GM23338 (cell line): ENCODE data around the gene TEDC2. TPM values are rescaled to one million over a fixed set of nuclear protein-coding genes. Genes with fewer than 3 reads are reported as not detected.

ENCODE experiments used
- ATAC-seq: fragments of 200-7000 bp; cut with Tn5 transposase; 3 replicates; pipeline ENCODE4 v1.9.1; 2020
- DNase-seq: peaks from one replicate; pipeline ENCODE4 v3.0.0-alpha.2; 2015; ENCODE audit warnings: low spot score
- H2AFZ ChIP-seq: fragments of 200-600 bp; sonication (generic); 2 replicates; pipeline ENCODE4 v1.8.0; 2016; ENCODE audit warnings: antibody characterized with exemption, mild to moderate bottlenecking, moderate library complexity
- H3F3A ChIP-seq: fragments of 200-600 bp; sonication (generic); replicated peaks from 2 replicates; pipeline ENCODE4 v1.8.0; 2017; ENCODE audit warnings: antibody characterized with exemption, mixed run types, low read depth
- H3K27ac ChIP-seq: fragments of 200-600 bp; sonication (generic); 2 replicates; pipeline ENCODE4 v1.6.1; 2016; ENCODE audit warnings: low read depth
- H3K27me3 ChIP-seq: fragments of 200-600 bp; sonication (generic); 2 replicates; pipeline ENCODE4 v1.8.0; 2016; ENCODE audit warnings: mild to moderate bottlenecking, mixed run types, moderate library complexity; ENCODE audit not compliant: insufficient read depth
- H3K36me3 ChIP-seq: fragments of 200-600 bp; sonication (generic); 2 replicates; pipeline ENCODE4 v1.8.0; 2016; ENCODE audit warnings: mild to moderate bottlenecking; ENCODE audit not compliant: insufficient read depth
- H3K4me1 ChIP-seq: fragments of 200-600 bp; sonication (generic); 2 replicates; pipeline ENCODE4 v1.8.0; 2016; ENCODE audit warnings: mild to moderate bottlenecking, moderate library complexity; ENCODE audit not compliant: insufficient read depth
- H3K4me2 ChIP-seq: fragments of 200-600 bp; sonication (generic); 2 replicates; pipeline ENCODE4 v1.7.1; 2017; ENCODE audit warnings: mixed run types
- H3K4me3 ChIP-seq: fragments of 200-600 bp; sonication (generic); 2 replicates; pipeline ENCODE4 v1.6.1; 2016; ENCODE audit warnings: mixed run types
- H3K79me2 ChIP-seq: fragments of 200-600 bp; sonication (generic); replicated peaks from 2 replicates; pipeline ENCODE4 v1.8.0; 2017; ENCODE audit warnings: mild to moderate bottlenecking; ENCODE audit not compliant: insufficient read depth
- H3K9me2 ChIP-seq: fragments of 200-600 bp; sonication (generic); 2 replicates; pipeline ENCODE4 v1.8.0; 2017; ENCODE audit not compliant: insufficient read depth
- H4K20me1 ChIP-seq: fragments of 200-600 bp; sonication (generic); replicated peaks from 2 replicates; pipeline ENCODE4 v1.8.0; 2017; ENCODE audit warnings: mild to moderate bottlenecking; ENCODE audit not compliant: insufficient read depth
- H3K27ac Mint-ChIP-seq: 2 replicates; pipeline ENCODE4 v1.8.0; 2020; ENCODE audit warnings: inconsistent platforms, mild to moderate bottlenecking, moderate library complexity, mixed read lengths
- H3K27me3 Mint-ChIP-seq: 3 replicates; pipeline ENCODE4 v1.8.0; 2022; ENCODE audit warnings: low read depth, mild to moderate bottlenecking, moderate library complexity, mixed read lengths, inconsistent platforms; ENCODE audit not compliant: insufficient read depth, poor library complexity
- H3K36me3 Mint-ChIP-seq: 3 replicates; pipeline ENCODE4 v1.8.0; 2021; ENCODE audit warnings: low read depth, mild to moderate bottlenecking, inconsistent platforms, moderate library complexity, mixed read lengths
- H3K4me1 Mint-ChIP-seq: 3 replicates; pipeline ENCODE4 v1.8.0; 2020; ENCODE audit warnings: mild to moderate bottlenecking, inconsistent platforms, mixed read lengths
- H3K4me3 Mint-ChIP-seq: 3 replicates; pipeline ENCODE4 v1.8.0; 2021; ENCODE audit warnings: moderate library complexity, mild to moderate bottlenecking, inconsistent platforms, mixed read lengths
- H3K9me3 Mint-ChIP-seq: 3 replicates; pipeline ENCODE4 v1.8.0; 2020; ENCODE audit warnings: moderate library complexity, mild to moderate bottlenecking, inconsistent platforms, mixed read lengths
- CREB1 ChIP-seq: fragments of 250-450 bp; sonication (Bioruptor Pico); IDR thresholded peaks from 2 replicates; pipeline ENCODE4 v1.5.0; 2020; ENCODE audit warnings: low read depth, mild to moderate bottlenecking, moderate library complexity
- POLR2AphosphoS5 ChIP-seq: IDR thresholded peaks from 2 replicates; pipeline ENCODE4 v1.6.1; 2016; ENCODE audit warnings: antibody characterized with exemption, low read depth
- STAT1 ChIP-seq: IDR thresholded peaks from one replicate; pipeline ENCODE4 v1.6.1; 2016; ENCODE audit warnings: antibody characterized with exemption; ENCODE audit not compliant: unreplicated experiment
- ZNF331 ChIP-seq: fragments of 250-450 bp; sonication (Bioruptor Pico); IDR thresholded peaks from 2 replicates; pipeline ENCODE4 v1.5.0; 2020; ENCODE audit warnings: low read depth, mild to moderate bottlenecking, moderate library complexity
- polyA plus RNA-seq: library from polyadenylated mRNA; unstranded; fragments of >200 nt; fragmentation: Nextera tagmentation; extraction: Ambion mirVana; gene quantifications from 2 replicates; pipeline ENCODE4 v1.2.1, GENCODE V29; 2016
- total RNA-seq: library from RNA; depleted of rRNA; stranded (reverse); fragments of >200 nt; shearing (Covaris generic); gene quantifications from 2 replicates; pipeline ENCODE4 v1.2.3, GENCODE V29; 2014
- TF ChIP-seq, protein P1 (sequence below), 2 experiments: fragments of 200-600 bp in 1 of 2; sonication (generic) in 1 of 2; conservative IDR thresholded peaks; 2 replicates each; pipeline versions ENCODE4 v1.5.1 to v1.6.1; 2016 to 2017; ENCODE audit warnings: antibody characterized with exemption in 2 of 2, low read depth in 2 of 2, mild to moderate bottlenecking in 2 of 2, moderate library complexity in 1 of 2

The TEDC2 gene
- total and polyA plus RNA-seq, 2 experiments from 2014 or later = 50.6 to 98.9 TPM

DNA sequence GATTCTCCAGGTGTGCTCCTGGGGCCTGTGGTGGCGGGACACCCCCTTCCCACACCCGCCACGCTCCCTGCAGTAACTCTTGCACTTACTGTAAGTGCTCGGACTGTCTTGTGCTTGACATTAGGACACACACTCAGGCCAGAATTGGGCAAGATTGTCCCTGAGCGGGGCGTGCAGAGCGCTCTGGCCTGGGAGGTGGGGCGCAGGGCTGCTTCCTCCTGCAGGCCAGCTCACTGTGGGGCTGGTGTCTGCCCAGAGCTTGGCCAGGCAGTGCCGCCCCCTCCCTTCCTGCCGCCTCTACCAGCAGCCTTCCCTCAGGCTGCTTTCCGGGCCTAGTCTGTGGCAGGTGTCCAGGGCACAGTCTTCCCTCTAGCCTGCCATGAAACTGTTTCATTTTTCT, 47.8 kb downstream of the TEDC2 start:
- H3K4me1 ChIP-seq = peaks cover 12% of the 10 kb centered on the region; the same call in 1 of the 2 replicates
- Mint-ChIP-seq H3K36me3 (no peaks in the 10 kb centered on the region), H3K27ac (no peak overlapping the region), H3K9me3 (no peaks in the 10 kb centered on the region; the same call in 2 of the 3 replicates), H3K27me3 (peaks cover 24% of the 10 kb centered on the region), H3K4me1 (peaks cover 20% of the 10 kb centered on the region), H3K4me3 (no peak overlapping the region)
- no peaks in the 10 kb centered on the region for H3K79me2 ChIP-seq
- H3K4me2 ChIP-seq = no peak overlapping the region
- H4K20me1 ChIP-seq = no peaks in the 10 kb centered on the region
- no peak overlapping the region for H3K4me3 ChIP-seq
- no peak overlapping the region for H3K27ac ChIP-seq
- no peaks in the 10 kb centered on the region for H3K36me3 ChIP-seq
- H3K9me2 ChIP-seq = no peaks in the 10 kb centered on the region
- no peak for TF ChIP-seq POLR2AphosphoS5
- no peak overlapping the region for H2AFZ ChIP-seq
- ATAC-seq = no peak
- no peaks in the 10 kb centered on the region for H3K27me3 ChIP-seq
- peaks cover 7% of the 10 kb centered on the region; the same call in 1 of the 2 replicates for H3F3A ChIP-seq
- DNase-seq = no peak

DNA sequence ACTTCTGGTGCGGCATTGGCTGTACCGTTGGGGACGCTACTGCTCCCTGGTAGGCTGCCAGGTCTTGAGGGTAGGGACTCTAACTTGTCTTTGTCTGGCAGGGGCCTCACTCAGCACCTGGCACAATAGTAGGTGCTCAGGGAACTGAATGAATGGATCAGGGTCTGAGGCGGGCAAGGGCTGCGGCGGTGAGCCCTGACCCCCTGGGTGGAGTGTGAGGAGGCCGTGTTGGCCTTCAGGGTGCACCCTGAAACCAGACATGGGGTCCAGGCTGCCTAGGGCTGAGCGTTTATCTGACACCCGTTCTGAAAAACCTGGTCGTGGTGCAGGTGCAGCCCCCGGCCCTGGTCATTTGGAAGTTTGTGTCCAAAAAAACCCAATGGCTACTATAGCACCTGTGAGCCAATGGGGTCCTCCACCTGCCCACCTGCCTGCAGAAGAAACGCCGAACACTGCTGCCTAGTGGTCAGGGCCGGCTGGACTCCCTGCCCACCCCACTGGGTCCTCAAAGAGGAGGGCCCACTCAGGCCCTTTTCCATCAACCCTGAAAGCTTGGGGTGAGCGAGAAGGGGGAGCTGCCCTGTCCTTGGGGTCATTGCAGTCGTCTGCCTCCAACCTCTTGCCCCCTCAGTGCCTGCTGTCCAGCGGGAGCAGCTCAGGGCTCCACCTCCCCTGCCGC, 49.0 kb downstream of the TEDC2 start:
- no peak overlapping the region for H3K4me3 Mint-ChIP-seq
- Histone ChIP-seq H3K4me3 (no peak overlapping the region), H3K4me1 (peaks cover 14% of the 10 kb centered on the region; the same call in 1 of the 2 replicates), H3F3A (peaks cover 10% of the 10 kb centered on the region; the same call in 1 of the 2 replicates), H3K4me2 (no peak overlapping the region), H4K20me1 (no peaks in the 10 kb centered on the region), H3K27ac (no peak overlapping the region), H3K36me3 (no peaks in the 10 kb centered on the region), H3K27me3 (no peaks in the 10 kb centered on the region), H2AFZ (no peak overlapping the region), H3K79me2 (no peaks in the 10 kb centered on the region), H3K9me2 (no peaks in the 10 kb centered on the region)
- no peak for ATAC-seq
- H3K4me1 Mint-ChIP-seq = peaks cover 24% of the 10 kb centered on the region
- no peak for DNase-seq
- H3K36me3 Mint-ChIP-seq = no peaks in the 10 kb centered on the region
- H3K9me3 Mint-ChIP-seq = no peaks in the 10 kb centered on the region; the same call in 2 of the 3 replicates
- H3K27me3 Mint-ChIP-seq = peaks cover 32% of the 10 kb centered on the region
- H3K27ac Mint-ChIP-seq = no peak overlapping the region
- TF ChIP-seq, protein P1, sequence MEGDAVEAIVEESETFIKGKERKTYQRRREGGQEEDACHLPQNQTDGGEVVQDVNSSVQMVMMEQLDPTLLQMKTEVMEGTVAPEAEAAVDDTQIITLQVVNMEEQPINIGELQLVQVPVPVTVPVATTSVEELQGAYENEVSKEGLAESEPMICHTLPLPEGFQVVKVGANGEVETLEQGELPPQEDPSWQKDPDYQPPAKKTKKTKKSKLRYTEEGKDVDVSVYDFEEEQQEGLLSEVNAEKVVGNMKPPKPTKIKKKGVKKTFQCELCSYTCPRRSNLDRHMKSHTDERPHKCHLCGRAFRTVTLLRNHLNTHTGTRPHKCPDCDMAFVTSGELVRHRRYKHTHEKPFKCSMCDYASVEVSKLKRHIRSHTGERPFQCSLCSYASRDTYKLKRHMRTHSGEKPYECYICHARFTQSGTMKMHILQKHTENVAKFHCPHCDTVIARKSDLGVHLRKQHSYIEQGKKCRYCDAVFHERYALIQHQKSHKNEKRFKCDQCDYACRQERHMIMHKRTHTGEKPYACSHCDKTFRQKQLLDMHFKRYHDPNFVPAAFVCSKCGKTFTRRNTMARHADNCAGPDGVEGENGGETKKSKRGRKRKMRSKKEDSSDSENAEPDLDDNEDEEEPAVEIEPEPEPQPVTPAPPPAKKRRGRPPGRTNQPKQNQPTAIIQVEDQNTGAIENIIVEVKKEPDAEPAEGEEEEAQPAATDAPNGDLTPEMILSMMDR (conservative IDR thresholded peaks at IDR 0.05; ENCODE audit: low read depth in 2 of 2) = peak in 1 of 2 experiments; percentile 29; a peak in 3 of 4 replicates
- TF ChIP-seq STAT1 = no peak

DNA sequence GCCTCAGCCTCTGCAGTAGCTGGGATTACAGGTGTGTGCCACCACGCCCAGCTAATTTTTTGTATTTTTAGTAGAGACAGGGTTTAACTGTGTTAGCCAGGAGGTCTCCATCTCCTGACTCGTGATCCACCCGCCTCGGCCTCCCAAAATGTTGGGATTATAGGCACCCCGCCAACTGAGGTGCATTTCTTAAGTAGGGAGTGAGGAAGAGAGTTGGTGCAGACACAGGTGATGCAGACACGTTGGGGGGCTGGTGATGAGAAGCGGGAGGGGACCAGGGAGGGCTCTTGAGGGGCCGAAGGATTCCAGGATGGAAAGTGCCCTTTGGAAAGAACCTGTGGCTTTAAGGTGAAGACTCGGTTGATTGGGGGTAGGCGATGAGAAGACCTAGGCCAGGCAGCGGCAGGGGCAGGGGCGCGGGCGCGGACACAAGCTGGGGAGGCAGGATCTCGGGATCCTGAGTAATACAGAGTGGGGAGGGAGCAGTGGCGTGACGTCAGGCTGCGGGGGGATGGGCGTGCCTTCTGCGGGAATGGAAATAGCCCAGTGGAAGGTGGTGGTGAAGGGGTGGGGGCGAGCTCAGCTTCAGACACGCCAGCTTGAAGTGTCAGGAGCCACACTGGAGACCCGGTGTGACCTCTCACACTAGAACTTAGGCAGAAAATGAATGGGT, 51.4 kb downstream of the TEDC2 start:
- Mint-ChIP-seq H3K4me1 (peaks cover 38% of the 10 kb centered on the region), H3K27me3 (peaks cover 38% of the 10 kb centered on the region), H3K9me3 (no peaks in the 10 kb centered on the region; the same call in 2 of the 3 replicates), H3K36me3 (peaks cover 3% of the 10 kb centered on the region; the same call in 2 of the 3 replicates), H3K4me3 (peak overlapping the region; percentile 43), H3K27ac (0 out of 2 replicates have a peak overlapping the region, but pooled peaks have one; percentile 55)
- peak overlapping the region; percentile 73 for H3K4me2 ChIP-seq
- H4K20me1 ChIP-seq = peaks cover 17% of the 10 kb centered on the region
- H3K27me3 ChIP-seq = no peaks in the 10 kb centered on the region
- TF ChIP-seq CREB1 (CRISPR knock-in tag) (peak; percentile 91), ZNF331 (CRISPR knock-in tag) (no peak)
- ATAC-seq = no peak; the same call in 2 of the 3 replicates
- H2AFZ ChIP-seq = no peak overlapping the region
- peak; percentile 49 for DNase-seq
- no peaks in the 10 kb centered on the region for H3K36me3 ChIP-seq
- H3K4me1 ChIP-seq = peaks cover 22% of the 10 kb centered on the region; the same call in 1 of the 2 replicates
- H3K27ac ChIP-seq = no peak overlapping the region
- H3K9me2 ChIP-seq = no peaks in the 10 kb centered on the region
- peak overlapping the region; percentile 41; the same call in 1 of the 2 replicates for H3K4me3 ChIP-seq
- 0 out of 2 replicates have a peak, but pooled peaks cover 11% of the 10 kb centered on the region for H3F3A ChIP-seq
- H3K79me2 ChIP-seq = peaks cover 19% of the 10 kb centered on the region
